Ovary (tissue), 9 donors: Measurements from ENCODE around the gene EGF. TPM values are rescaled to one million over a fixed set of nuclear protein-coding genes. Genes with fewer than 3 reads are reported as not detected.

Source experiments
- DNase-seq, 5 donors: peaks; one replicate each; pipeline ENCODE4 v3.0.0-alpha.2; 2019 to 2020
- H3K27ac ChIP-seq, 2 donors: fragments of 200-600 bp; one replicate each; pipeline versions ENCODE4 v1.5.1 to v1.8.0; 2019 to 2022
- H3K27me3 ChIP-seq: fragments of 200-600 bp; one replicate; pipeline ENCODE4 v1.8.0; 2022
- H3K36me3 ChIP-seq: fragments of 200-600 bp; sonication (generic); one replicate; pipeline ENCODE4 v1.5.1; 2019
- H3K4me1 ChIP-seq: one replicate; pipeline ENCODE4 v1.8.1; 2013; ENCODE audit warnings: mild to moderate bottlenecking, moderate library complexity; ENCODE audit not compliant: insufficient read depth
- H3K4me3 ChIP-seq: fragments of 200-600 bp; sonication (generic); one replicate; pipeline ENCODE4 v1.5.1; 2017
- H3K9me3 ChIP-seq, 2 donors: fragments of 200-600 bp in 1 of 2; sonication (generic) in 1 of 2; one replicate each; pipeline versions ENCODE4 v1.5.1 to v1.8.1; 2013 to 2019; ENCODE audit warnings: mild to moderate bottlenecking in 1 of 2, moderate library complexity in 1 of 2
- CTCF ChIP-seq, 3 donors: fragments of 450-650 bp in 2 of 3; fragments of 200-600 bp in 1 of 3; IDR thresholded peaks; one replicate each; pipeline versions ENCODE4 v1.5.1 to v1.8.0; 2016 to 2022; ENCODE audit warnings: antibody characterized with exemption in 3 of 3, mild to moderate bottlenecking in 1 of 3
- EP300 ChIP-seq: sonication (generic); formaldehyde crosslinking; IDR thresholded peaks from one replicate; pipeline ENCODE4 v1.6.1; 2017; ENCODE audit warnings: antibody characterized with exemption
- POLR2A ChIP-seq: fragments of 450-650 bp; IDR thresholded peaks from one replicate; pipeline ENCODE4 v1.6.1; 2017; ENCODE audit warnings: antibody characterized with exemption, mild to moderate bottlenecking, moderate library complexity
- WGBS, 3 donors: extraction: QIAGEN DNeasy Blood & Tissue Kit in 1 of 3; methylation state at CpG; one replicate each; pipeline versions ENCODE4 v1.1.5 to v1.1.7; 2013 to 2017; 5-methylcytosine and 5-hydroxymethylcytosine counted together
- intact Hi-C, 4 donors: fragments of 100-400 bp; cut with DNase I; formaldehyde crosslinking; loops; one replicate each; pipeline versions ENCODE4 v1.11.0 to v1.15.1; 2022 to 2023
- polyA plus RNA-seq, 2 donors: library from polyadenylated mRNA; stranded (reverse); fragments of 200-250 nt in 1 of 2; fragments of 350-450 nt in 1 of 2; fragmentation: Illumina TruSeq in 1 of 2; extraction: RNeasy Lipid Tissue Mini Kit (QIAGEN cat#74804) in 1 of 2; gene quantifications; one replicate each; pipeline ENCODE4 v1.2.3, GENCODE V29; 2013 to 2014
- total RNA-seq, 7 donors: library from RNA; depleted of rRNA in 2 of 7; stranded (reverse); fragments of >200 nt in 2 of 7; fragmentation: NEBNext Ultra II Directional in 3 of 7; extraction: Animal tissue kit (Norgen Biotek cat#: 25700) in 3 of 7; gene quantifications; one replicate each; pipeline versions ENCODE4 v1.1.0 to v1.2.4, GENCODE V29; 2016 to 2023
- donor health status: DM: no; HTN: no; CAD: no; lungs with moderate emphysema.
- donor health status: DM: no; HTN: no; CAD: no.
- donor health status: Bipolar disorder and iron deficiency.
- donor health status: DM: yes; HTN: yes; CAD: no.
- donor health status: DM: no; HTN: no; CAD: no.
- donor health status: DM: yes; HTN: yes; CAD: no.

Gene EGF
- total and polyA plus RNA-seq, 9 donors: 0.12 to 0.87 (median 0.30) TPM; not detected in 4

GRCh38 chr4:109993116-109993515, 80.4 kb downstream of the EGF start:
- H3K36me3 ChIP-seq: no peaks in the 10 kb centered on the region
- intact Hi-C loops: no loop called here
- H3K9me3 ChIP-seq: no peaks in the 10 kb centered on the region
- TF ChIP-seq CTCF (IDR thresholded peaks at IDR 0.05): no peak
- no peak for TF ChIP-seq POLR2A
- TF ChIP-seq EP300: no peak
- H3K27ac ChIP-seq: no peak overlapping the region
- no peak overlapping the region for H3K4me3 ChIP-seq
- no peaks in the 10 kb centered on the region for H3K27me3 ChIP-seq
- 18 to 23% (median 18%) methylated on average over 4 of the region's 4 CpGs for WGBS, 3 donors
- H3K4me1 ChIP-seq: peaks cover 1% of the 10 kb centered on the region
- DNase-seq: no peak

GRCh38 chr4:109994415-109994827, 81.7 kb downstream of the EGF start:
- H3K27me3 ChIP-seq: no peaks in the 10 kb centered on the region
- TF ChIP-seq EP300: no peak
- TF ChIP-seq POLR2A: no peak
- no peak for TF ChIP-seq CTCF (IDR thresholded peaks at IDR 0.05)
- H3K36me3 ChIP-seq: no peaks in the 10 kb centered on the region
- WGBS, 3 donors: 52 to 63% (median 59%) methylated on average over 4 of the region's 4 CpGs
- no peaks in the 10 kb centered on the region for H3K9me3 ChIP-seq
- H3K4me1 ChIP-seq: peaks cover 1% of the 10 kb centered on the region
- intact Hi-C loops: no loop called here
- no peak overlapping the region for H3K27ac ChIP-seq
- DNase-seq: no peak
- H3K4me3 ChIP-seq: no peak overlapping the region

- Histone ChIP-seq H3K27ac (no peak overlapping the region), H3K27me3 (no peaks in the 10 kb centered on the region), H3K9me3 (no peaks in the 10 kb centered on the region), H3K4me1 (peaks cover 1% of the 10 kb centered on the region), H3K4me3 (no peak overlapping the region), H3K36me3 (no peaks in the 10 kb centered on the region)
- TF ChIP-seq POLR2A: no peak
- TF ChIP-seq CTCF (IDR thresholded peaks at IDR 0.05): no peak
- no peak for TF ChIP-seq EP300
- intact Hi-C loops: loop anchor here in 2 of 4 donors (5.0 kb wide), 1 partner anchor 521 kb away; no protein-coding TSS in a partner anchor
- WGBS, 3 donors: 51 to 62% (median 51%) methylated on average over 3 of the region's 3 CpGs
- DNase-seq: no peak
These were observed 83.8 kb downstream of the EGF start for GRCh38 chr4:109996526-109996925.

GRCh38 chr4:109998867-109999584, 86.3 kb downstream of the EGF start:
- WGBS, 3 donors: 40 to 43% (median 41%) methylated on average over 3 of the region's 3 CpGs
- Histone ChIP-seq H3K36me3 (no peaks in the 10 kb centered on the region), H3K4me3 (no peak overlapping the region), H3K27me3 (no peaks in the 10 kb centered on the region), H3K4me1 (no peaks in the 10 kb centered on the region), H3K27ac (no peak overlapping the region), H3K9me3 (no peaks in the 10 kb centered on the region)
- intact Hi-C loops: loop anchor here in 3 of 4 donors (2.0 to 5.0 kb wide), 2 partner anchors 518 kb away; no protein-coding TSS in a partner anchor
- TF ChIP-seq POLR2A (no peak), EP300 (no peak), CTCF (IDR thresholded peaks at IDR 0.05) (peak in 2 of 3 donors; percentile 28 to 39)
- no peak for DNase-seq
